Gastroesophageal sphincter (tissue), 3 donors: ENCODE results near the gene MORN3.

Source experiments
- POLR2A ChIP-seq, 2 donors: fragments of 450-650 bp; IDR thresholded peaks; one replicate each; pipeline ENCODE4 v1.6.1; 2017; ENCODE audit warnings: antibody characterized with exemption in 2 of 2, mild to moderate bottlenecking in 2 of 2, moderate library complexity in 1 of 2
- POLR2AphosphoS5 ChIP-seq: sonication (generic); formaldehyde crosslinking; IDR thresholded peaks from one replicate; pipeline ENCODE4 v1.6.1; 2017; ENCODE audit warnings: antibody characterized with exemption
- TF ChIP-seq, protein P1 (sequence below), 4 experiments: fragments of 200-600 bp in 2 of 4; fragments of 450-650 bp in 2 of 4; sonication (generic) in 1 of 4; IDR thresholded peaks; one replicate each; pipeline ENCODE4 v1.5.1; 2017 to 2019; ENCODE audit warnings: antibody characterized with exemption in 4 of 4, mild to moderate bottlenecking in 2 of 4, moderate library complexity in 2 of 4

DNA sequence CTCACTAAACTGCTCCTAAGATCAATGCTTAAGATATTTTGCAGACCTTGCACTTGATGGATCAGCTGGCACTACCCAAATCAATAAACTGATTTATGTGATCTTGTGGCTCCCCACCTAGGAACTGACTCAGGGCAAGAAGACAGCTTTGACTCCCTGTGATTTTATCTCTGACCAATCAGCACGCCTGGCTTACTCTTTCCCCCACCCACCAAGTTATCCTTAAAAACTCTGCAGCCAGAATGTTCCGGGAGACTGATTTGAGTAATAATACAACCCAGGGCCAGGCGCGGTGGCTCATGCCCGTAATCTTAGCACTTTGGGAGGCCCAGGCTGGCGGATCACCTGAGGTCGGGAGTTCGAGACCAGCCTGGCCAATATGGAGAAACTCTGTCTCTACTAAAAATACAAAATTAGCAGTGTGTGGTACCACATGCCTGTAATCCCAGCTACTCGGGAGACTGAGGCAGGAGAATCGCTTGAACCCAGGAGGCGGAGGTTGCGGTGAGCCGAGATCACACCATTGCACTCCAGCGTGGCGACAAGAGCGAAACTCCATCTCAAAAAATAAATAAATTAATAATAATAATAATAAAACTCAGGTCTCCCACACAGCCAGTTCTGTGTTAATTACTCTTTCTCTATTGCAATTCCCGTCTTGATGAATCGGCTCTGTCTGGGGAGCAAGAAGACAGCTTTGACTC lies 12.0 kb downstream of the MORN3 start:
- TF ChIP-seq, protein P1, sequence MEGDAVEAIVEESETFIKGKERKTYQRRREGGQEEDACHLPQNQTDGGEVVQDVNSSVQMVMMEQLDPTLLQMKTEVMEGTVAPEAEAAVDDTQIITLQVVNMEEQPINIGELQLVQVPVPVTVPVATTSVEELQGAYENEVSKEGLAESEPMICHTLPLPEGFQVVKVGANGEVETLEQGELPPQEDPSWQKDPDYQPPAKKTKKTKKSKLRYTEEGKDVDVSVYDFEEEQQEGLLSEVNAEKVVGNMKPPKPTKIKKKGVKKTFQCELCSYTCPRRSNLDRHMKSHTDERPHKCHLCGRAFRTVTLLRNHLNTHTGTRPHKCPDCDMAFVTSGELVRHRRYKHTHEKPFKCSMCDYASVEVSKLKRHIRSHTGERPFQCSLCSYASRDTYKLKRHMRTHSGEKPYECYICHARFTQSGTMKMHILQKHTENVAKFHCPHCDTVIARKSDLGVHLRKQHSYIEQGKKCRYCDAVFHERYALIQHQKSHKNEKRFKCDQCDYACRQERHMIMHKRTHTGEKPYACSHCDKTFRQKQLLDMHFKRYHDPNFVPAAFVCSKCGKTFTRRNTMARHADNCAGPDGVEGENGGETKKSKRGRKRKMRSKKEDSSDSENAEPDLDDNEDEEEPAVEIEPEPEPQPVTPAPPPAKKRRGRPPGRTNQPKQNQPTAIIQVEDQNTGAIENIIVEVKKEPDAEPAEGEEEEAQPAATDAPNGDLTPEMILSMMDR (IDR thresholded peaks at IDR 0.05), result no peak
- no peak for TF ChIP-seq POLR2AphosphoS5
- no peak for TF ChIP-seq POLR2A (IDR thresholded peaks at IDR 0.05)
